ENCODE data around the gene BEST3. TPM values are rescaled to one million over a fixed set of nuclear protein-coding genes. Genes with fewer than 3 reads are reported as not detected.

The BEST3 gene
- total and polyA plus RNA-seq, 7 experiments from 2014 or later = not detected

DNA sequence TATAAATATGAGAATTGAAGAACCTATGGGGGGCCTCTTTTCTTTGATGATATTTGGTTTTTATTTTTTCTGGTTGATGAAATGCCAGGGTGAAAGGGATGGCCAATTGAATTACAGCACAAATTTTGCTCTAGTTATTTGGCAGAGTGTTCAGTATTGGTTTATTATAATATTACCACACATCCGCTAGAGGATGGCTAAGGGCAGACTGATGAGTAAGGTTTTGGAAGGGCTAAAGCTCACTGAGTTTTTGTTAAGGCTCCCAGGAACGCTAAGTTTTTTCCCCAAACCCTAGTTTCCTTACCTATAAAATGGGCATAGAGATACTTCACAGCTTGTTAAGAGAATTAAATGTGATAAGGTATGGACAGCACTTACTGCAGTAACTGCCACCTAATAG lies 54.1 kb downstream of the BEST3 start:
- no peak for DNase-seq
- H3K36me3 ChIP-seq (ENCODE audit: control insufficient read depth in 2 of 3, insufficient read depth in 3 of 3, low read length in 3 of 3) = no peaks in the 10 kb centered on the region
- no peaks in the 10 kb centered on the region for H3K27me3 ChIP-seq (ENCODE audit: control insufficient read depth in 2 of 2, insufficient read depth in 2 of 2, low read length in 2 of 2)
- H3K9me3 Mint-ChIP-seq = no peaks in the 10 kb centered on the region
- H3K27ac ChIP-seq (ENCODE audit: low read depth, low read length) = no peak overlapping the region
- ChIA-PET POLR2A (interaction anchor here (0.6 kb wide), 1 partner anchor 365 kb away, joined by 3 read pairs; no protein-coding TSS in a partner anchor), CTCF (no interaction called here)
- no peak overlapping the region for H3K4me3 ChIP-seq (ENCODE audit: low read length)
- no peak overlapping the region for H3K27ac Mint-ChIP-seq
- H3K4me1 ChIP-seq (ENCODE audit: control insufficient read depth in 2 of 2, insufficient read depth in 2 of 2, low read length in 2 of 2) = no peaks in the 10 kb centered on the region
- no peak for ATAC-seq
- H3K4me1 Mint-ChIP-seq = no peaks in the 10 kb centered on the region
- peaks cover 0 to 12% (median 6%) of the 10 kb centered on the region in 5 donors for H3K27me3 Mint-ChIP-seq
- H3K36me3 Mint-ChIP-seq = no peaks in the 10 kb centered on the region
- no peaks in the 10 kb centered on the region for H3K9me3 ChIP-seq (ENCODE audit: control insufficient read depth in 2 of 3, low read length in 3 of 3)
- intact Hi-C loops (cut with micrococcal nuclease) = no loop called here
- H3K4me3 Mint-ChIP-seq = no peak overlapping the region

DNA sequence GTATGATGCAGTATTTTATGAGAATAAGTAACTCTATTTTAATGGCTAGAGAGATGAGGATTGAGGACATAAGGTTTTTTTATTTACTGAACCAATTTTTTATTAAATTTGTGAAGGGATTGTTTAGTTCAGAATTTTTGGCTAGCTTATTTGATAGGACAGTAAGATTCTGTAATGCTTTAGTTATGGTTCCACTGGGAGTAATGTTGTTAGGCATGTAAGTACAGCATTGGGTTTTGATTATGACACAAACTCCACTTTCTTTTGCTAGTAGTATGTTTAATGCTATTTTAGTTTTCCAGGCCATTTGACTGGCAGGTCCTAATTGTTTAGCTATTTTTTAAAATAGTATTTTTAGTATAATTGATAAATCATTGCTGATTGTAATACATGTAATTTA lies 54.6 kb downstream of the BEST3 start:
- Mint-ChIP-seq H3K4me3 (no peak overlapping the region), H3K27ac (no peak overlapping the region), H3K27me3 (peaks cover 0 to 12% (median 8%) of the 10 kb centered on the region in 5 donors), H3K4me1 (no peaks in the 10 kb centered on the region), H3K36me3 (no peaks in the 10 kb centered on the region), H3K9me3 (no peaks in the 10 kb centered on the region)
- H3K27ac ChIP-seq (ENCODE audit: low read depth, low read length) = no peak overlapping the region
- CTCF ChIA-PET = interaction anchor here (0.6 kb wide), 1 partner anchor 1636 kb away, joined by 5 read pairs; no protein-coding TSS in a partner anchor
- H3K9me3 ChIP-seq (ENCODE audit: control insufficient read depth in 2 of 3, low read length in 3 of 3) = no peaks in the 10 kb centered on the region
- POLR2A ChIA-PET = interaction anchor here (0.6 kb wide), 1 partner anchor 364 kb away, joined by 3 read pairs; no protein-coding TSS in a partner anchor
- H3K4me1 ChIP-seq (ENCODE audit: control insufficient read depth in 2 of 2, insufficient read depth in 2 of 2, low read length in 2 of 2) = no peaks in the 10 kb centered on the region
- H3K4me3 ChIP-seq (ENCODE audit: low read length) = no peak overlapping the region
- no peak for DNase-seq
- ATAC-seq = no peak
- no peaks in the 10 kb centered on the region for H3K36me3 ChIP-seq (ENCODE audit: control insufficient read depth in 2 of 3, insufficient read depth in 3 of 3, low read length in 3 of 3)
- intact Hi-C loops (cut with micrococcal nuclease) = no loop called here
- H3K27me3 ChIP-seq (ENCODE audit: control insufficient read depth in 2 of 2, insufficient read depth in 2 of 2, low read length in 2 of 2) = no peaks in the 10 kb centered on the region

DNA sequence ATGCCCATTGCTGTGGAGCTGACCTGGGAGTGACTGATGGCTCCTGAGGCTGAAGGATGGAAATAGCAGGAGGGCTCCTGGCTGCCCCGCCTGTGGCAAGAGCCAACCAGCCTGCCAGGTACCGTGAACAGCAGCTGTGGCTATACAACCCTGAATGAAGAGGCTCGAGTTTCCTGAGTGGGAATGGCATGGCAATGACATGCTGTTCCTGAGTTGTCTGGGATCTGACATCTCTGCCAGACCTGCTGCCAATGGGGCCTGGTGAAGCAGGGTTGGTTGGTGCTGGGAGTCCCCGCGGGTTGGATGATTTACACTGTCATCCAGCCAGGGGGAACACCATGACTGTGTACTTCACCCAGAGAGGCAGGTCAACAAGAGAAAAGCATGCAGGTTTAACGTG lies 56.6 kb downstream of the BEST3 start:
- no peak overlapping the region for H3K4me3 Mint-ChIP-seq
- no peaks in the 10 kb centered on the region for H3K4me1 Mint-ChIP-seq
- ATAC-seq (no peak), DNase-seq (no peak)
- no peaks in the 10 kb centered on the region for H3K36me3 ChIP-seq (ENCODE audit: control insufficient read depth in 2 of 3, insufficient read depth in 3 of 3, low read length in 3 of 3)
- no peak overlapping the region for H3K27ac ChIP-seq (ENCODE audit: low read depth, low read length)
- intact Hi-C loops (cut with micrococcal nuclease) = no loop called here
- ChIA-PET CTCF (no interaction called here), POLR2A (no interaction called here)
- H3K9me3 Mint-ChIP-seq = no peaks in the 10 kb centered on the region
- H3K36me3 Mint-ChIP-seq = no peaks in the 10 kb centered on the region
- H3K27me3 Mint-ChIP-seq = peaks cover 0 to 8% (median 3%) of the 10 kb centered on the region in 5 donors
- H3K9me3 ChIP-seq (ENCODE audit: control insufficient read depth in 2 of 3, low read length in 3 of 3) = no peaks in the 10 kb centered on the region
- no peaks in the 10 kb centered on the region for H3K4me1 ChIP-seq (ENCODE audit: control insufficient read depth in 2 of 2, insufficient read depth in 2 of 2, low read length in 2 of 2)
- no peaks in the 10 kb centered on the region for H3K27me3 ChIP-seq (ENCODE audit: control insufficient read depth in 2 of 2, insufficient read depth in 2 of 2, low read length in 2 of 2)
- no peak overlapping the region for H3K4me3 ChIP-seq (ENCODE audit: low read length)
- no peak overlapping the region for H3K27ac Mint-ChIP-seq

DNA sequence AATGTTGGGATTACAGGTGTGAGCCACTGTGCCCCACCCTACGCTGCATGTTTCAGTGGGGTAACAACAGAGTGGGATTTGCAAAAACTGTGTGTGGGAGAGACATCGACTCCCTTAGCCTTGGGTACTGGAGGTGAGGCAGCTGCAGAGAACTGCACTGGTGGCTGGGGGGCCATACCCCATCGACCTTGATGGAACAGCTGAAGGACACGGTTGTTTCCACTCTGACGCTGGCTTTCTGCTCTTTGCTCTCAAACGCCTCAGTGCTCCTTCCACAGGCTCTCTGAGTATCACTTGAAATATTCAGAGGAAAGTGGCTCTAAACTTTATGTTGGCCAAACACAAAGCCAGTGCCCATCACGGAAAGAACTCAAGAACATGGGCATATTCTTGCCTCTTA lies 57.6 kb downstream of the BEST3 start:
- no peaks in the 10 kb centered on the region for H3K4me1 Mint-ChIP-seq
- ChIA-PET CTCF (interaction anchor here (0.6 kb wide), 1 partner anchor 316 kb away, joined by 3 read pairs; no protein-coding TSS in a partner anchor), POLR2A (no interaction called here)
- no peaks in the 10 kb centered on the region for H3K4me1 ChIP-seq (ENCODE audit: control insufficient read depth in 2 of 2, insufficient read depth in 2 of 2, low read length in 2 of 2)
- DNase-seq (no peak), ATAC-seq (no peak)
- H3K4me3 ChIP-seq (ENCODE audit: low read length) = no peak overlapping the region
- no peaks in the 10 kb centered on the region for H3K36me3 ChIP-seq (ENCODE audit: control insufficient read depth in 2 of 3, insufficient read depth in 3 of 3, low read length in 3 of 3)
- peaks cover 0 to 4% (median 0%) of the 10 kb centered on the region in 5 donors for H3K27me3 Mint-ChIP-seq
- H3K27me3 ChIP-seq (ENCODE audit: control insufficient read depth in 2 of 2, insufficient read depth in 2 of 2, low read length in 2 of 2) = no peaks in the 10 kb centered on the region
- intact Hi-C loops (cut with micrococcal nuclease) = no loop called here
- H3K4me3 Mint-ChIP-seq = no peak overlapping the region
- no peaks in the 10 kb centered on the region for H3K9me3 ChIP-seq (ENCODE audit: control insufficient read depth in 2 of 3, low read length in 3 of 3)
- no peaks in the 10 kb centered on the region for H3K9me3 Mint-ChIP-seq
- no peak overlapping the region for H3K27ac Mint-ChIP-seq
- H3K36me3 Mint-ChIP-seq = no peaks in the 10 kb centered on the region
- H3K27ac ChIP-seq (ENCODE audit: low read depth, low read length) = no peak overlapping the region

DNA sequence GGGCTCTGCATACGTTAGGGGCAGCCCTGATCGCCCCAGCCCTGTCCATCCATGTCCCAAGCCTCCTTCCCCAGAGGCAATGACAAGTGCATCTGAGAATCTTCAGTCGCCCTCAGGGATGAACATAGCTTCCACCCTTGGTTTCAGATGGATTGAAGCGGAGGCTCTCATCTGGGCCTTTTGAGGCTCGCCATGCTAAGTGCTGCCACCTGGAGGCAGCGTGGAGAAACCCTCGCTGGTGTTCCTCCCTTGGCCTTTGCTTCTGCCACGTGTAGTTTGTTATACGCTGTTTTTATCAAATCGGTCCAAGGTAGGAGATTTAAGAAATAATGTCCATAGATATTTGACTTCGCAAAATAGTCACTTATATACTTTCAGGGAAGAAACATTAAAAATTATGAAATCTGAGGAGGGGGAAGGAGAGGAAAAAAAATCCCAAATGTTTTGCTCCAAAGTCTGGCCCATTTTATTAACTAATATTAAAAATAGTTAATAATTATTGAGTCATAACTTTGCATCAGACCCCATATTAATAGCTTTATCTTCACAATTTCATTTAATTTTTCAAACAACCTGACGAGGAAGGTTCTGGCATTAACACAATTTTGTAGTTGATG lies 59.6 kb downstream of the BEST3 start:
- Histone ChIP-seq H3K27me3 (ENCODE audit: control insufficient read depth in 2 of 2, insufficient read depth in 2 of 2, low read length in 2 of 2) (no peaks in the 10 kb centered on the region), H3K36me3 (ENCODE audit: control insufficient read depth in 2 of 3, insufficient read depth in 3 of 3, low read length in 3 of 3) (no peaks in the 10 kb centered on the region), H3K27ac (ENCODE audit: low read depth, low read length) (no peak overlapping the region), H3K4me1 (ENCODE audit: control insufficient read depth in 2 of 2, insufficient read depth in 2 of 2, low read length in 2 of 2) (no peaks in the 10 kb centered on the region), H3K4me3 (ENCODE audit: low read length) (no peak overlapping the region), H3K9me3 (ENCODE audit: control insufficient read depth in 2 of 3, low read length in 3 of 3) (no peaks in the 10 kb centered on the region)
- CTCF ChIA-PET = interaction anchor here (0.6 to 2.9 kb wide), 7 partner anchors 9 to 485 kb away, joined by 3 to 9 read pairs (median 6); no protein-coding TSS in a partner anchor
- Mint-ChIP-seq H3K27me3 (peaks cover 0 to 4% (median 0%) of the 10 kb centered on the region in 5 donors), H3K4me1 (no peaks in the 10 kb centered on the region), H3K4me3 (no peak overlapping the region), H3K9me3 (no peaks in the 10 kb centered on the region), H3K27ac (no peak overlapping the region), H3K36me3 (no peaks in the 10 kb centered on the region)
- peak; percentile 10 to 56 (median 47) for DNase-seq
- ATAC-seq = peak; percentile 77
- intact Hi-C loops (cut with micrococcal nuclease) = loop anchor here (1.0 to 2.0 kb wide), 4 partner anchors 55 to 485 kb away; partner anchors contain the start of gene CCT2 (in 1 of the 2)
- POLR2A ChIA-PET = no interaction called here

DNA sequence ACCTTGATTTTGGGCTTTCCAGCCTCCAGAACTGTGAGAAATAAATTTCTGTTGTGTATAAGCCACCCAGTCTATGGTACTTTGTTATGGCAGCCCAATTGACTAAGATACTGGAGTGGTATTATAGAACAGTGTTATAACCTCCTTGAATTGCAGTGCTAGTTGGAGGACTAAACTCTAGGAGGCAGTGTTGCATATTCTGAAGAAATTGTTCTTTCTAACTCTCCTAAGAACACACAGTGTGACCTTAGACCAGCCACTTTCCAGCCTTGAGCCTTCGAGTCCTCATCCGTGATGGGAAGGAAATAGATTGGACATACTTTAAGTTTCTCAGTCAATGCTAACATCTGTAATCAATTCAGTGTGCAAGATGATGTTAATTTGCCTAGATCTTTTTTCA lies 66.0 kb downstream of the BEST3 start:
- no peaks in the 10 kb centered on the region for H3K36me3 ChIP-seq (ENCODE audit: control insufficient read depth in 2 of 3, insufficient read depth in 3 of 3, low read length in 3 of 3)
- ChIA-PET POLR2A (no interaction called here), CTCF (no interaction called here)
- Mint-ChIP-seq H3K27ac (no peak overlapping the region), H3K4me1 (peaks cover 0 to 5% (median 0%) of the 10 kb centered on the region in 7 donors), H3K9me3 (peaks cover 0 to 2% (median 0%) of the 10 kb centered on the region in 11 donors), H3K4me3 (no peak overlapping the region), H3K36me3 (no peaks in the 10 kb centered on the region), H3K27me3 (no peaks in the 10 kb centered on the region)
- intact Hi-C loops (cut with micrococcal nuclease) = no loop called here
- H3K9me3 ChIP-seq (ENCODE audit: control insufficient read depth in 2 of 3, low read length in 3 of 3) = no peaks in the 10 kb centered on the region
- DNase-seq (no peak), ATAC-seq (no peak)
- no peak overlapping the region for H3K4me3 ChIP-seq (ENCODE audit: low read length)
- no peaks in the 10 kb centered on the region for H3K4me1 ChIP-seq (ENCODE audit: control insufficient read depth in 2 of 2, insufficient read depth in 2 of 2, low read length in 2 of 2)
- H3K27ac ChIP-seq (ENCODE audit: low read depth, low read length) = no peak overlapping the region
- H3K27me3 ChIP-seq (ENCODE audit: control insufficient read depth in 2 of 2, insufficient read depth in 2 of 2, low read length in 2 of 2) = no peaks in the 10 kb centered on the region

DNA sequence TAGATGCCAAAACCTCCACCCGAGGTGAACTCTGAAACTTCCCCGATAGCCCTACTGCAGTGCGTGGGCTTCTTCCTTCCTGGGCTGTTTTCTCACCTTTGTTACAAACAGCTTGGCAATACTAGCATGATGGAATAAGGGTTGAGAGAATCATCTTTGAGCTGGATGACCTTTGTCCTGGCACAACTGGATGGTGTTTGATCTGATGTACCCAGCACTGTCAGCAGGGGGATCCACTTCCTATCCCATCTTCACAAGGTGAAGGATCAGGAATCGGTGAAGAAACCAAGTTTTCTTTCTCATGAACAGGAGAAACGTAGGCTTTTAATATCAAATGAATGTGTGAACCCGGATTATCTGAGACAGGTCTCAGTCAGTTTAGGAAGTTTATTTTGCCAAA lies 68.9 kb downstream of the BEST3 start:
- CTCF ChIA-PET = interaction anchor here (1.4 kb wide), 1 partner anchor 10 kb away, joined by 6 read pairs; no protein-coding TSS in a partner anchor
- H3K36me3 Mint-ChIP-seq = no peaks in the 10 kb centered on the region
- Histone ChIP-seq H3K27ac (ENCODE audit: low read depth, low read length) (no peak overlapping the region), H3K4me1 (ENCODE audit: control insufficient read depth in 2 of 2, insufficient read depth in 2 of 2, low read length in 2 of 2) (no peaks in the 10 kb centered on the region), H3K27me3 (ENCODE audit: control insufficient read depth in 2 of 2, insufficient read depth in 2 of 2, low read length in 2 of 2) (no peaks in the 10 kb centered on the region), H3K36me3 (ENCODE audit: control insufficient read depth in 2 of 3, insufficient read depth in 3 of 3, low read length in 3 of 3) (no peaks in the 10 kb centered on the region), H3K4me3 (ENCODE audit: low read length) (no peak overlapping the region), H3K9me3 (ENCODE audit: control insufficient read depth in 2 of 3, low read length in 3 of 3) (no peaks in the 10 kb centered on the region)
- no peak for DNase-seq
- POLR2A ChIA-PET = no interaction called here
- ATAC-seq = no peak
- H3K9me3 Mint-ChIP-seq = peaks cover 0 to 2% (median 0%) of the 10 kb centered on the region in 11 donors
- no peak overlapping the region for H3K4me3 Mint-ChIP-seq
- intact Hi-C loops (cut with micrococcal nuclease) = no loop called here
- peaks cover 0 to 5% (median 0%) of the 10 kb centered on the region in 7 donors for H3K4me1 Mint-ChIP-seq
- H3K27me3 Mint-ChIP-seq = no peaks in the 10 kb centered on the region
- no peak overlapping the region for H3K27ac Mint-ChIP-seq
